Stimulated activated naive CD8-positive, alpha-beta T cell treated with anti-CD3 and anti-CD28 coated beads, Interleukin-15, Interleukin-2, amounts not matched to agents 100 U/mL and 50 U/mL, for 24 hours (primary cell): Measurements from ENCODE around the gene STRA6.
"Not testable (repeated sequence)": the region's sequence is repeated elsewhere in the genome, so short reads cannot be mapped to it uniquely, and the experiment has no call there.

ENCODE experiments used
- ATAC-seq: fragments of 150-1000 bp; cut with Tn5 transposase; one replicate; pipeline ENCODE4 v1.10.0; 2021
- DNase-seq: peaks from one replicate; pipeline ENCODE4 v3.0.0; 2021

STRA6 gene

DNA sequence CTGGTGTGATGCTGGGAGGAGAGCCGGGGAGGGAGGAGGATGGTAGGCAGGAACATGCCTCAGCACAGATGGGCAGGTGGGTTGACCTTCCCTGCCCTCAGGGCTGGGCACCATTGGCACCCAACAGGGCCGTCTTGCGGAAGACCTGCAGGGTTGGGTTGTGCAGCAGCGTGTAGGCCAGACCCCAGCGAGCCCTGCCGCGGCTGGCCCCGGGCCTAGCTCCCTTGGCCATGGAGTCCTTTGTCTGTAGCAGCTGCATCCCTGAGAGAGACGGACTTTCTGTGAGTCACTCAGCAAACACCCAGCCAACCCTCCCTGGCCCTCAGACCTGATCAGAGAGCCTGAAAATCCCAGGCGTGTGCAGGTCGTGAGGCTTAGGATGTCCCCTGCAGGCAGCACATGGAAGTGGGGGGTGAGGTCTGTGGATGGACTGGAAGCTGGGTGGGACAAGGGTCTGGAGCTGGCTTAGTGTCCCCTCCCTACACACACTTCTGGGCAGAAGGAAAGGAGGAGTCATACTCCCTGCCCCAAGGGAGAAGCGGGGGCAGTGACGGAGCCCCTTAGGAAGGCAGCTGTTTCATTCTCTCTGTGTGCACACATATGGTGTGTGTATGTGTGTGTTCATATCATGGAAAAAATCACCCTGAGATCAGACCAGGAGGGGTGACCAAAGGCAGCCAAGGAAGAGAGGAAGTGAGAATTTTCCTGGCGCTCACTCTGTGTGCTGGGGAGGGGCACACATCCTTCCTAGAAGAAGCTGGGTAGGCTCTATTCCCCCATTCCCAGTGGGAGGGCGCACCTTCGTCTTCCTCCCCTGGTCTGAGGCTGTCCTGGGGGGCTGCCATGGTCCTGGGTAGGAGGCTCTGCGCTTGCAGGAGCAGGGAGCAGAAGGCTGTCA is 22.4 kb downstream of the STRA6 start:
- ATAC-seq = no peak

DNA sequence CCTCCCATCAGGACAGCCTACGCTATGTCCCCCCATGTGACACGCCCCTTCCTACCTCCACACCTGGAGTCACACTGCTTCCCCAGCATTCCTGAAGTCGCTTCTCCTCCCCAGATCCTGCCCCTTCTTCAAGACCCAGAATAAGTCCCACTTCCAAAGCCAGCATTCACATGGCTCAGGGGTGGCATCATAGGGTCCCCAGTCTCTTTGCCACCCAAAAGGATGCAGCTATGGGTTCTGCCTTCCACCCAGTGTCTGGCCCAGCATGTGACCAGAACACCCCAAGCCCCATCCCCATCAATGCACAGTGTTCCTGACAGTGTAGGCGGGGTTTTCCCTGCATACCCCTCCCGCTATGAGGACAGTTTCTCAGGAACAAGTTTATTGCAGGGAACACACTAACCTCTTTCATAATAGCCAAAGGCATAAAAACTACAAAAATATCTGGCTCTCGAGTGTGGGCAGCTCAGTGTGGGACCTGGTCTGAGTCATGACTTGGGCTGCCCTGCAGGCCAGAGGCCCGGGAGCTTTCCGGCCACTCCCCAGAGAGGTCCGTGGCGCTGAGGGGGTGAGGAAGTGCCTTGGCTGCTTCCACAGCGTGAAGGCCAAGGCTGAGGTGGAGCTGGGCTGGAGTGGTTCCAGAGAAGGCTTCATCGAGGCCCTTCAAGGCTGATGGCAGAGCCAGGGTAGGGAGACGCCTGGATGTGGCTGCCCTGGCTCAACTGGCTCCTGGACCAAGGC is 23.3 kb downstream of the STRA6 start:
- no peak for ATAC-seq
- no peak for DNase-seq

More for the DNA sequence above, 22.4 kb downstream of the STRA6 start:
- no peak for DNase-seq

DNA sequence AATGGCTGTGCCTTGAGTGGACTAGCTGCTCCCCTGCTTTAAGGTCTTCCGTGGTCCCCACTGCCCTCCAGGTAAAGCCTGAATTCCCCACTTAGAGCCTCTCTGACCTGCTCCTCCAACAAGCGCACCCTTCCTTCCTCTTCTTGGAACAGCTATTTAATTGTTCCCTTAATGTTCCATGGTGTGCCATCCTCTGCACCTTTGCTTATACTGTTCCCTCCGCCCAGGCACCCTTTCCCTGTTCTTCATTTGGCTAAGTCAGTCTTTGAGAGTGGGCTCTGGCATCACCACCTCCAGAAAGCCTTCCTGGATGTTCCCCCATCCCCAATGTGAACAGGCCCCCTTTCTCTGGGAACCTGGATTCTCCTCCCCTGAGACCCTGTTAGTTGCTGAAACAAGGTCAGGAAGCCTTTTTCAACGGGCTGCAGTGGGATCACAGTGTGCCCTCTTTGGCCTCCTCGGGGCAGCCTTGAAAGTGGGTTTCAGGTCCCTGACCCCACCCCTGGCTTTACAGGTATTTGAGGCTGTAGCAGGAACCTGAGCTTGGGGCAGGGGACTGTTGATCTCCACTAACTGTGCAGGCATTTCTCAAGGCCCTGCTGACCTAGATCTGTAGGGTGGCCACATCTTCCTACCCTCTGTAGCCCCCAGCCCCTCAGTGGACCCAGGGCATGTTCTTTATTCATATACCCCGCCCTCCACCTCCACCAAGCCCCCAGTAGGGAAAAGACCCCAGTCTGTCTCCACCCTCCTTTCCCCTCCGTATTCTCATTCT is 24.1 kb downstream of the STRA6 start:
- ATAC-seq = no peak
- no peak for DNase-seq

DNA sequence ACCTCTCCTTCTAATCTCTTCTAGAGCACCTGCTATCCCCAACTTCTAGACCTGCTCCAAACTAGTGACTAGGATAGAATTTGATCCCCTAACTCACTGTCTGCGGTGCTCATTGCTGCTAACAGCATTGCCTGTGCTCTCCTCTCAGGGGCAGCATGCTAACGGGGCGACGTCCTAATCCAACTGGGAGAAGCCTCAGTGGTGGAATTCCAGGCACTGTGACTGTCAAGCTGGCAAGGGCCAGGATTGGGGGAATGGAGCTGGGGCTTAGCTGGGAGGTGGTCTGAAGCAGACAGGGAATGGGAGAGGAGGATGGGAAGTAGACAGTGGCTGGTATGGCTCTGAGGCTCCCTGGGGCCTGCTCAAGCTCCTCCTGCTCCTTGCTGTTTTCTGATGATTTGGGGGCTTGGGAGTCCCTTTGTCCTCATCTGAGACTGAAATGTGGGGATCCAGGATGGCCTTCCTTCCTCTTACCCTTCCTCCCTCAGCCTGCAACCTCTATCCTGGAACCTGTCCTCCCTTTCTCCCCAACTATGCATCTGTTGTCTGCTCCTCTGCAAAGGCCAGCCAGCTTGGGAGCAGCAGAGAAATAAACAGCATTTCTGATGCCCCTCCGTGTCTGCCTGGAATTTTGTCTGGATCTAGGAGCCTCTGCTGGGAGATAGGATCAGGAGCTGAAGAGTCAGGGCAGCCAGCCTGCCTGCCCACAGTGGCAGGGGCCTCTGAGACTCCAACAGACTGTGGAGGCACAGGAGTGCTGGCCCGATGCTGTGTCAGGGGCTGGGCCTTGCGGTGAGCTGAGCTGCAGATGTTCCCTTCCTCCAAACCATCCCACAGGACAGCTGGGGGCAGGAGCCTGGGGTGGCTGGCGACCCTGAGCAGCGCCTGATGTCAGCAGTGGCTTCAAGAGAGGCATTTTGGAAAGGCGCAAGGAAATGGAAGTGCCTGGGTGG is 26.0 kb downstream of the STRA6 start:
- DNase-seq (no peak), ATAC-seq (no peak)

DNA sequence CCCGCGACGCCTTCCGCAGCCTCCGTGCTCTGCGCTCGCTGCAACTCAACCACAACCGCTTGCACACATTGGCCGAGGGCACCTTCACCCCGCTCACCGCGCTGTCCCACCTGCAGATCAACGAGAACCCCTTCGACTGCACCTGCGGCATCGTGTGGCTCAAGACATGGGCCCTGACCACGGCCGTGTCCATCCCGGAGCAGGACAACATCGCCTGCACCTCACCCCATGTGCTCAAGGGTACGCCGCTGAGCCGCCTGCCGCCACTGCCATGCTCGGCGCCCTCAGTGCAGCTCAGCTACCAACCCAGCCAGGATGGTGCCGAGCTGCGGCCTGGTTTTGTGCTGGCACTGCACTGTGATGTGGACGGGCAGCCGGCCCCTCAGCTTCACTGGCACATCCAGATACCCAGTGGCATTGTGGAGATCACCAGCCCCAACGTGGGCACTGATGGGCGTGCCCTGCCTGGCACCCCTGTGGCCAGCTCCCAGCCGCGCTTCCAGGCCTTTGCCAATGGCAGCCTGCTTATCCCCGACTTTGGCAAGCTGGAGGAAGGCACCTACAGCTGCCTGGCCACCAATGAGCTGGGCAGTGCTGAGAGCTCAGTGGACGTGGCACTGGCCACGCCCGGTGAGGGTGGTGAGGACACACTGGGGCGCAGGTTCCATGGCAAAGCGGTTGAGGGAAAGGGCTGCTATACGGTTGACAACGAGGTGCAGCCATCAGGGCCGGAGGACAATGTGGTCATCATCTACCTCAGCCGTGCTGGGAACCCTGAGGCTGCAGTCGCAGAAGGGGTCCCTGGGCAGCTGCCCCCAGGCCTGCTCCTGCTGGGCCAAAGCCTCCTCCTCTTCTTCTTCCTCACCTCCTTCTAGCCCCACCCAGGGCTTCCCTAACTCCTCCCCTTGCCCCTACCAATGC is 27.1 kb downstream of the STRA6 start:
- ATAC-seq (no peak), DNase-seq (no peak)

DNA sequence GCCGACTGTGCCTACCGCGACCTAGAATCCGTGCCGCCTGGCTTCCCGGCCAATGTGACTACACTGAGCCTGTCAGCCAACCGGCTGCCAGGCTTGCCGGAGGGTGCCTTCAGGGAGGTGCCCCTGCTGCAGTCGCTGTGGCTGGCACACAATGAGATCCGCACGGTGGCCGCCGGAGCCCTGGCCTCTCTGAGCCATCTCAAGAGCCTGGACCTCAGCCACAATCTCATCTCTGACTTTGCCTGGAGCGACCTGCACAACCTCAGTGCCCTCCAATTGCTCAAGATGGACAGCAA is 27.7 kb downstream of the STRA6 start:
- DNase-seq = no peak
- no peak for ATAC-seq

DNA sequence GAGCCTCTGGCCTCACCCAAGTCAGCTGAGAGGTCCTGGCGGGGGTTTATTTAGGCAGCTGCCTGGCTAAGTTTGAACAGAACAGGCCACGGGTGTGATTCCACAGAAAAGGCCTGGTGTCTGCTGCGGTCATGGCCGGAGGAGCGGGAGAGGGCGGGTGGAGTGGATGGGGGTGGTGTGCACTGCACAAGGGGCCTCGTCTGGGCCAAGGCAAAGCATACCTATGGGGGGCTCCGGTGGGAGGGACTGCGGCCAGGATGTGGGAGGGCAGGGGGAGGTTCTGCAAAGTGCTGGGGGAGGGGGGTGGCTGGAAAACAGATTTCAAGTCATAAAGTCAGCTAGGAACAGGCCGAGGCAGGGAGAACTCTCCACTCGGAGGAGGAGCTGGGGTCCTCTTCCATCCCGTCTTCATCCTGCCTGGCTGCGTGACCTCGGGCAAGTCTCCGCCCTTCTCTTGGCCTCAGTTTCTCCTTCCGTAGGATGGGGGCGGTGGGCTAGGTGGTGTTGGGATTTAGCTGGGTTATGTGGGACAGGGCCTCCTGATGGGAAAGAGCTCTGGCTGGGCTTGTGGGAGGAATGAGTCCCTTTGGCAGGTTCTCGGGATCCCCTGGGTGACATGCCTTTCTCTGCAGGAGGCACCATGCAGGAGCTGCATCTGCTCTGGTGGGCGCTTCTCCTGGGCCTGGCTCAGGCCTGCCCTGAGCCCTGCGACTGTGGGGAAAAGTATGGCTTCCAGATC is 28.2 kb downstream of the STRA6 start:
- ATAC-seq (no peak), DNase-seq (no peak)

DNA sequence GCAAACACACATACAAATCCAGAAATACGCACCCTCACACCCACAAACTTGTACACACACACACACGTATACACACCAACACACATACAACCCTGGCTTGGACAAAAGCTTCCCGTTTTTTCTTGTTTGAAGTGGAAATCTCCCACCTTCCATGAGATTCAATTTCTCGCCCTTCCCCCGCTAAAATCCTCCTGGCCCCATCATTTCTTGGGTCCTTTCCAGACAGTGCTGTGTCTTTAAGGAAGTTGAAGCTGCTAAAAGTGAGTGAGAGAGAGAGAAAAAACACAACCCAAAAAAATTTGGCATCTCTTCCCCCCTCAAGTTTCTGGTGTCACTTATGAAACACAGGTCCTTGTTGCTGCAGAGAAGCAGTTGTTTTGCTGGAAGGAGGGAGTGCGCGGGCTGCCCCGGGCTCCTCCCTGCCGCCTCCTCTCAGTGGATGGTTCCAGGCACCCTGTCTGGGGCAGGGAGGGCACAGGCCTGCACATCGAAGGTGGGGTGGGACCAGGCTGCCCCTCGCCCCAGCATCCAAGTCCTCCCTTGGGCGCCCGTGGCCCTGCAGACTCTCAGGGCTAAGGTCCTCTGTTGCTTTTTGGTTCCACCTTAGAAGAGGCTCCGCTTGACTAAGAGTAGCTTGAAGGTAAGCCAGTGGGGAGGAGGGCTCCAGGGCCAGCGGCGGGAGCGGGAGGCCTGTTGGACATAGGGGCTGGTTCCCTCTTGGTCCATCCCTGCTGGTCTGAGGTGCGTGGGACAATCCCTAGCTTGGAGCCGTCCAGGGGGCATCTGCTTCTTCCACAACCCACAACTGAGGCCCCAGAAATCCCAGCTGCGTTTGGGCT is 29.0 kb downstream of the STRA6 start, which contains the start of gene ISLR:
ISLR (plus strand) TSS at position 331 of the 839 bp plus-strand sequence. CDS start 1,149 bp downstream, outside the sequence.
- ATAC-seq = no peak
- DNase-seq = no peak

DNA sequence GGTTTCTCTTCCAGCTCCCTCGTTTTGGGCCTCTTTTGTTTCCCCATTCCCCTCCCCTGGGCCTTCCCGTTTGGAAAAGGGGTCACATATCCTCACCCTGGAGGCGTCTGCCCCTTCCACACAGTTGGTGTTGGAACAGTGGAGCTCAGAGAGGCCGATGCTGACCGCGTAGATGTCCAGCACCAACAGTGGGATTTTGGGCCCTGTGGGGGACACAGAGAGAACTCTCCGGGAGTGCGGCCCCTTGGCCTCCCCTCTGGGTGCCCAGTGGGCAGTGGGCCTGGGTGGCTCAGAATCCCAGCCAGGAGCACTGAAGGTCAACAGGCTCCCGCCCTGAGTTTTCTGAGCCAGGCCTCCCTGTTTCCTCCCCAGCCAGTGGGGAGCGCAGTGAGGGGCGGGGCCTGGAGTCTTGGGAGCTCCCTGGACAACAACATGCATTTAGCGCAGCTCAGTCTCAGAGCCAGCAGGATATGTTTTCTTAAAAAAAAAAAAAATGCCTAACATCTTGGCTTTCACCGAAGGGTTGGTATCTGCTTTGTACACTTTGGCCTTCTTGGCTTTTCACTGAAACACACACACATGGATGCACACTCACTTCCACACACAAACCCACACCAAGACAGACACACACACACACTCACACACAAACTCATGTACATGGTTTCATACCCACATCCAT is 29.7 kb downstream of the STRA6 start:
- DNase-seq = no peak
- ATAC-seq = no peak

DNA sequence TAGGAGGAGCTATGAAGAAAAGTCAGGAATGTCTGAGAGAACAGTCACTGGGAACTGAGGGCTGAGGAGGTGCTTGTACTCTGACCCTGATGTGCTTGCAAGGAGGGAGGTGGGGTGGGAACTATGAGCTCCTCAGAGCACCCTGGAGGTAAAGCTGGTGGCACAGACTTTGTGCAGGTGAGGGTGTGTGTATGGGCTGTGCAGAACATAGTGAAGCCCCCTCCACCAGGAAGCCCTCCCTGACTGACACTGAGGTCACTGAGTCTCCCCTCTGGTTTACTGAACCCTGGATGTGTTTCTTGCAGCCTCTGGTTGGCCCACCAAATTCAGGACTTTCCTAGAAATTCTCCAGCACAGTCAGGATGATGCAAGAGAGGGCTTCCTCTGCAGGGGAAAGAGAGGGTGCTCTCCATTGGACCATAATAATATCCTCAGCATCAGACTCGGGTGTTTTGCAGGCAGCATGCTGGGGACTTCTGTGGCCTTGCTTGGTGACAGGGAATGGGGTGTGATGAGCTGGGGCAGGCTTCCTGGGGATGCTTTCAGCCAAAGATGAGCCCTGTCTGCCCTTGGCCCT is 30.5 kb downstream of the STRA6 start:
- DNase-seq = no peak
- ATAC-seq = no peak

DNA sequence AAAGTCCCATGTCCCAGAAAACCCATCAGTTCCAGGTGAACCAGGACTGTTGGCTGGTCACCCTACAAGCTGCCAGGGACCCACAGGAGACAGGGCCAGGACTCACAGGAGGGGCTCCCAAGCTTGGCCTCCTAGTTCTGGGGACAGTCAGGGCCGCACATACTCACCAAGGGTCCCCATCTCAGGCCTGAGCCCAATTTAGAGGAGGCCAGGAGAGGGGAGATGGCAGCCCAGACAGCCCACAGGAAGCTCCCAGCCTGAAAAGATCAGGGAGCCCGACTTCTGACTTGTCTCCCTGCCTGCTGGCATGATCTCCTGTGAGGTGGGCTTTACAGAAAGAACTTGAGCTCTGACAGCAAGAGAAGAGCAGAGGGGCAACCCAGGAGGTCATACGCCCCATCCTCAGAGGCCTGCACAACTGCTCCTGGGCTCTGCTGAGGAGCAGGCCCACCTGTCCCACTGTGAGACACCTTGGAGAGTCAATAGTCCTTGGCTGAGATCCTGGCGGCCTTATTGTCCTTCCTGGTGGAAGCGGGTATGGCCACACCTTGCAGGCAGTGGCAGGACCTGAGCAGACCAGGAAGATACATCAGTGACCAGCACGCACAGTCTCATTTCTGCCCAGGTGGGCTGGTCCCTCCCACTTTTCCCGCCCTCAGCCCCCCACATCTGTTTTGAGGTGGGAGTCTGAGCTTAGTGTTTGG is 31.6 kb downstream of the STRA6 start:
- DNase-seq (no peak), ATAC-seq (no peak)

DNA sequence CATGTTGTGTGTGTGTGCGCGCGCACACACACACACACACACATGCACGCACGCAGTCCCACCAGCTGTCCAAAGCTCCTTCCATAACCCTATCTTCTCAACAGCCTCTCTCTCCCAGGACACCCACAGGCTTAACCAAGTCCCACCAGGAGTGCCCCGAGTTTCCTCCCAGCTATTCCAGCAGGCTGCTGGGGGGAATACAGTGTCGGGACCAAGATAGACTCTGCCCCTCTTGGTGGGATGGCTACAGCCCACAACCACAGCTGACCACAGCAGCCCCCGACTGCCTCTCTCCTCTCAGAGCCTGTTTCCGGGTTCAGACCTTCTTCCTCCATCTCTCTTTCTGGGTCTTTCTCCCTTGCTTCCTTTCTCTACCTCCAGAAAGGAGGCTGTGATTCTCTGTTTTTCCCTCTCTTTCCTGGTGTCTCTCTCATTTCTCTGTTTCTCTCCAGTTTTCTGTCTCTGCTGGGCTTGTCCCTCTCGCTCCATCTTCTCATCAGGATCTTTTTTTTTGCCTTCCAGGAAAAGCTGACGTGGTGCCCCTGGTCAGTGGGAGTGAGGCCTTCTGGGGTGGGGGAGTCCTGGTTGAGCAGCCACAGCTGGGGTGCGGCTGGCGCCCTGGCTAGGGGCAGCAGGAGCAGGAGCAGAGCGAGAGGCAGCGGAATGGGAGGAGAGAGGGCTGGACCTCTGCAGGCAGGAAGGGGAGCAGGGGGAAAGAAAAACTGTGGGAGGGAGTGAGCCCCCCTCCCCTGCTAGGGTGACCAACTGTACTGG is 32.3 kb downstream of the STRA6 start:
- no peak for ATAC-seq
- no peak for DNase-seq

DNA sequence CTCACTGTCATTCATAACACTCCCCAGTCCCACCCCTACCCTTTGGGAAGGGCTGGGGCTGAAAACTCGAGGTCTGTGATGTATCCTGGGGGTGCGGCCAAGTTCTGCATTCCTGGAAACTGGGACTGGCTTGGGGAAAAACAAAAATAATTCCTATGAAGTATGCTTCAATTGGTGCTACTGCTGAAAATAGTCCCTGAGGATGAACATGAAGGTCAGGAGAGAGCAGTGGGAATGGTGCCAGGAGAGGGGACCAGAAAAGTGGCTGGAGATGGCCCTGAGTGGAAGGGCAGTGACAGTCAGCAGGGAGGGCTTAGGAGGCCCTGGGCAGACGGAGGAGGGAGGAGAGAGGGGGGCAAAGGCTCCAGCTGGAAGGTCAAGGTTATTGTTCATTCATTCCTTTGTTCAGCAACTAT is 33.9 kb downstream of the STRA6 start:
- DNase-seq = no peak
- no peak for ATAC-seq

DNA sequence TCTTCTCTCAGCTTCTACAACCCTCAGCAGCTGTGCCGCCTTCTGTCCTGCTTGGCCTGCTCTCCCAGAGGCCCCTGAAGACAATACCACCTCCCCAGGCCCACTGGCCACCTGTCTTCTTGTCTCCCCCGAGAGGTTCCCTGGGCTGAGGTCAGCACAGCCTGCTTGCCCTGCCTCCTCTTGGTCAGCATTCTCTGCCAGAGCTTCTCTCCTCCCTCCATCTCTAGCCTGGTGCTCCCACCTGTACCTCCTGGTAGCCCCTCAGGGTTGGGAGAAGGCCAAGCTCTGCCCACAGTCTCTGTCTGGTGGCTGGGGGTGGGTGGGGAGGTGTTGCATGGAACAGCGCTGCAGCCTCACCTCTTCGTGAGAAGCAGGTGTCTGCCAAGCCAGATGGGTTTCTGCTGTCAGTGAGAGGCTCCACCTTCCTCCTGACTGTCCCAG is 34.7 kb downstream of the STRA6 start:
- DNase-seq = no peak
- no peak for ATAC-seq

DNA sequence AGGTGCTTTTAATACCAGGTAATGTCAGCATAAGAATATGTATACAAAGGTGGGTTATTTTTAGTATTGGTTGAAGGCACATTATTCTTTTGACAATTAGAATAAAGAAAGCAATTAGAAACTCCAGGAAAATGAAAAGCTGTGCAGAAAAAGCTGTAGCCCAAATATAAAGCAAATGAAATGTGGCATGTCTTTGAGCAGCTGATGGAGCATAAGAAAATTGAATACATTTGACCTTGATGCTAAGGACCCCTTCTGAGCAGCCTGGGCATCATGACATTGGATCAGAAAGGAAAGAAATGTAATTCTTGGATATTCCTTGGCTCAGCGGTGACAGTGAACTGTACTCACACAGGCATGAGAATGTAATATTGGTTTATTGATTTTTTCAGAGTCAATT is 37.1 kb downstream of the STRA6 start:
- ATAC-seq (no peak), DNase-seq (no peak)

DNA sequence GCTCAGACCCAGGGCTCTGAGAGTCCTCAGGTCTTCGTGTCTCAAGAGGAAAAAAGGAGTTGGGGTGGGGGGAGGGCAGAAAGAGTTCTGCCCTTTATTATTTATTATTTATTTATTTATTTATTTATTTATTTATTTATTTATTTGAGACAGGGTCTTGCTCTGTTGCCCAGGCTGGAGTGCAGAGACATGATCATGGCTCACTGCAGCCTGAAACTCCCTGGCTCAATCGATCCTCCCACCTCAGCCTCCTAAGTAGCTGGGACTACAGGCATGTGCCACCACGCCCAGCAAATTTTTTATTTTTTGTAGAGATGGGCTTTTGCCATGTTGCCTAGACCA is 40.4 kb downstream of the STRA6 start:
- not testable (repeated sequence) for ATAC-seq, DNase-seq
